ENCODE data around the gene RPL31. TPM values are rescaled to one million over a fixed set of nuclear protein-coding genes. Genes with fewer than 3 reads are reported as not detected.

The RPL31 gene
- total and polyA plus RNA-seq, 9 of the 15 experiments (the other 6 are each of a cell fraction or from before 2014, with no cell fraction given) = 1,176 to 6,037 (median 2,997) TPM

- Histone ChIP-seq H3K9me3 (replicated peaks; ENCODE audit: control insufficient read depth, insufficient read depth, low read depth, low read length) (no peaks in the 10 kb centered on the region), H2AFZ (ENCODE audit: low read depth, low read length) (peak overlapping the region; percentile 44), H3K4me2 (ENCODE audit: insufficient read depth, low read length) (peak overlapping the region; percentile 55), H3K9ac (ENCODE audit: insufficient read depth in 1 of 2, low read depth in 2 of 2, low read length in 2 of 2) (0 out of 4 replicates have a peak overlapping the region, but pooled peaks of 1 of the 2 experiments have one; percentile 9), H3K9me1 (ENCODE audit: control insufficient read depth, insufficient read depth, low read length) (no peaks in the 10 kb centered on the region), H3K79me2 (ENCODE audit: control insufficient read depth, insufficient read depth, low read length) (no peaks in the 10 kb centered on the region), H3K4me3 (no peak overlapping the region), H3K27me3 (ENCODE audit: control insufficient read depth in 2 of 2, insufficient read depth in 2 of 2, low read length in 2 of 2) (peaks cover 12 to 40% of the 10 kb centered on the region in 2 experiments; a peak in 4 of 5 replicates), H3K36me3 (ENCODE audit: control insufficient read depth, insufficient read depth, low read length) (no peaks in the 10 kb centered on the region), H3K4me1 (replicated peaks in 1 of 2; ENCODE audit: control insufficient read depth in 2 of 2, insufficient read depth in 2 of 2, low read length in 2 of 2) (peaks cover 5% of the 10 kb centered on the region in 2 experiments; a peak in 3 of 5 replicates), H3K27ac (ENCODE audit: extremely low read depth, low read depth, low read length) (no peak overlapping the region), H4K20me1 (replicated peaks; ENCODE audit: control insufficient read depth, insufficient read depth, low read length) (no peaks in the 10 kb centered on the region)
- CTCF ChIA-PET (ENCODE audit: low intra/inter-chr PET ratio) = interaction anchor here (0.6 kb wide), 2 partner anchors 121 to 178 kb away, joined by 3 read pairs; no protein-coding TSS in a partner anchor
- 41% methylated on average over 21 of the region's 21 CpGs for WGBS (ENCODE audit: insufficient coverage, low coverage, missing lambda C conversion rate)
- ATAC-seq (peak; percentile 84), DNase-seq (ENCODE audit: extremely low read depth in 1 of 4, low spot score in 3 of 4) (peak; percentile 24 to 45 (median 32)), FAIRE-seq (no peak)
- in situ Hi-C loops (cut with MboI) (loop anchor here (10.0 kb wide), 1 partner anchor 296 kb away; no protein-coding TSS in a partner anchor), intact Hi-C loops (cut with micrococcal nuclease) (loop anchor here (2.0 to 10.0 kb wide), 2 partner anchors 166 to 366 kb away; no protein-coding TSS in a partner anchor)
- BruUV-seq (replicated peaks) = no TSS peak
- POLR2A ChIA-PET = interaction anchor here (1.0 to 1.4 kb wide), 3 partner anchors 11 to 37 kb away, joined by 3 to 4 read pairs (median 3); partner anchors contain the start of gene RPL31
- TF ChIP-seq MBD1 (CRISPR knock-in tag; IDR thresholded peaks at IDR 0.05) (peak; percentile 84), ATF4 (CRISPR knock-in tag; IDR thresholded peaks at IDR 0.05) (peak; percentile 98), YBX1 (IDR thresholded peaks at IDR 0.05) (no peak), FOXK2 (conservative IDR thresholded peaks at IDR 0.05 in 1 of 2, IDR thresholded peaks at IDR 0.05 in 1 of 2; ENCODE audit: low read depth in 2 of 2) (no peak), PML (IDR thresholded peaks at IDR 0.05; ENCODE audit: low read length) (no peak), ZNF780A (CRISPR knock-in tag; IDR thresholded peaks at IDR 0.05) (no peak), SLC30A9 (CRISPR knock-in tag; IDR thresholded peaks at IDR 0.05) (no peak), PRDM10 (IDR thresholded peaks at IDR 0.05; ENCODE audit: partially characterized antibody) (peak; percentile 62), PHTF2 (CRISPR knock-in tag; IDR thresholded peaks at IDR 0.05) (no peak), TEAD1 (CRISPR knock-in tag; IDR thresholded peaks at IDR 0.05) (no peak), PATZ1 (CRISPR knock-in tag; IDR thresholded peaks at IDR 0.05; ENCODE audit: borderline replicate concordance) (no peak)
These were observed 36.6 kb downstream of the RPL31 start for GRCh38 chr2:101038455-101039255.
